ENCODE results near the gene HERC4.

HERC4 gene

GRCh38 chr10:68096913-68097516, 21.9 kb upstream of the HERC4 start:
- ChIA-PET POLR2A (no interaction called here), CTCF (interaction anchor here (1.1 kb wide), 1 partner anchor 59 kb away, joined by 3 read pairs; no protein-coding TSS in a partner anchor)
- peak; percentile 35 for DNase-seq (ENCODE audit: extremely low spot score)
- TF ChIP-seq L3MBTL2 (conservative IDR thresholded peaks at IDR 0.05): no peak
- TF ChIP-seq FOXM1 (IDR thresholded peaks at IDR 0.05; ENCODE audit: borderline replicate concordance): no peak
- TF ChIP-seq FOXA1 (IDR thresholded peaks at IDR 0.05): no peak
- TF ChIP-seq CTBP1 (IDR thresholded peaks at IDR 0.05; ENCODE audit: borderline replicate concordance): no peak
- TF ChIP-seq LEF1 (IDR thresholded peaks at IDR 0.05; ENCODE audit: borderline replicate concordance): no peak
- no peak for TF ChIP-seq ELF4 (IDR thresholded peaks at IDR 0.05)
- no peak for TF ChIP-seq PKNOX1 (IDR thresholded peaks at IDR 0.05)

- TF ChIP-seq L3MBTL2 (conservative IDR thresholded peaks at IDR 0.05) (no peak), CTBP1 (IDR thresholded peaks at IDR 0.05; ENCODE audit: borderline replicate concordance) (no peak), BHLHE40 (IDR thresholded peaks at IDR 0.05; ENCODE audit: borderline replicate concordance) (no peak), LEF1 (IDR thresholded peaks at IDR 0.05; ENCODE audit: borderline replicate concordance) (no peak), ARNT (IDR thresholded peaks at IDR 0.05) (no peak), HDGF (IDR thresholded peaks at IDR 0.05; ENCODE audit: borderline replicate concordance) (no peak), ZNF384 (IDR thresholded peaks at IDR 0.05) (no peak), SP1 (IDR thresholded peaks at IDR 0.05) (no peak), TARDBP (IDR thresholded peaks at IDR 0.05) (no peak), PKNOX1 (IDR thresholded peaks at IDR 0.05) (no peak), FOXM1 (IDR thresholded peaks at IDR 0.05; ENCODE audit: borderline replicate concordance) (no peak), FOXA1 (IDR thresholded peaks at IDR 0.05) (no peak), ELF4 (IDR thresholded peaks at IDR 0.05) (no peak), SUZ12 (IDR thresholded peaks at IDR 0.05) (no peak)
- ChIA-PET POLR2A (no interaction called here), CTCF (no interaction called here)
- no peak for DNase-seq (ENCODE audit: extremely low spot score)
Measured at GRCh38 chr10:68095153-68095552, 20.1 kb upstream of the HERC4 start.

GRCh38 chr10:68092512-68092911, 17.4 kb upstream of the HERC4 start:
- no peak for DNase-seq (ENCODE audit: extremely low spot score)
- TF ChIP-seq FOXK2 (IDR thresholded peaks at IDR 0.05): no peak
- TF ChIP-seq FOXA1 (IDR thresholded peaks at IDR 0.05): no peak
- ChIA-PET CTCF (no interaction called here), POLR2A (no interaction called here)

- no peak for DNase-seq (ENCODE audit: extremely low spot score)
- no peak for TF ChIP-seq SUZ12 (IDR thresholded peaks at IDR 0.05)
- no peak for TF ChIP-seq FOXK2 (IDR thresholded peaks at IDR 0.05)
- TF ChIP-seq ARNT (IDR thresholded peaks at IDR 0.05): no peak
- no peak for TF ChIP-seq BHLHE40 (IDR thresholded peaks at IDR 0.05; ENCODE audit: borderline replicate concordance)
- TF ChIP-seq HDGF (IDR thresholded peaks at IDR 0.05; ENCODE audit: borderline replicate concordance): no peak
- TF ChIP-seq PKNOX1 (IDR thresholded peaks at IDR 0.05): no peak
- TF ChIP-seq TARDBP (IDR thresholded peaks at IDR 0.05): no peak
- no peak for TF ChIP-seq ZNF384 (IDR thresholded peaks at IDR 0.05)
- TF ChIP-seq NFRKB (IDR thresholded peaks at IDR 0.05): no peak
- TF ChIP-seq ELF4 (IDR thresholded peaks at IDR 0.05): no peak
- no peak for TF ChIP-seq SP1 (IDR thresholded peaks at IDR 0.05)
- no peak for TF ChIP-seq LEF1 (IDR thresholded peaks at IDR 0.05; ENCODE audit: borderline replicate concordance)
- ChIA-PET CTCF (interaction anchor here (0.7 kb wide), 1 partner anchor 1168 kb away, joined by 3 read pairs; no protein-coding TSS in a partner anchor), POLR2A (no interaction called here)
Measured at GRCh38 chr10:68090586-68090985, 15.5 kb upstream of the HERC4 start.

GRCh38 chr10:68088740-68089139, 13.7 kb upstream of the HERC4 start:
- POLR2A ChIA-PET: no interaction called here
- DNase-seq (ENCODE audit: extremely low spot score): no peak
- CTCF ChIA-PET: interaction anchor here (0.7 kb wide), 1 partner anchor 68 kb away, joined by 3 read pairs; no protein-coding TSS in a partner anchor
- TF ChIP-seq ZNF384 (IDR thresholded peaks at IDR 0.05): no peak
- TF ChIP-seq BHLHE40 (IDR thresholded peaks at IDR 0.05; ENCODE audit: borderline replicate concordance): no peak
- TF ChIP-seq TARDBP (IDR thresholded peaks at IDR 0.05): no peak
- TF ChIP-seq ELF4 (IDR thresholded peaks at IDR 0.05): no peak
- no peak for TF ChIP-seq FOXM1 (IDR thresholded peaks at IDR 0.05; ENCODE audit: borderline replicate concordance)
- TF ChIP-seq FOXK2 (IDR thresholded peaks at IDR 0.05): no peak

- ChIA-PET CTCF (interaction anchor here (0.7 kb wide), 1 partner anchor 69 kb away, joined by 3 read pairs; no protein-coding TSS in a partner anchor), POLR2A (no interaction called here)
- TF ChIP-seq TARDBP (IDR thresholded peaks at IDR 0.05) (no peak), LEF1 (IDR thresholded peaks at IDR 0.05; ENCODE audit: borderline replicate concordance) (no peak), PKNOX1 (IDR thresholded peaks at IDR 0.05) (no peak), ARNT (IDR thresholded peaks at IDR 0.05) (no peak), ELF4 (IDR thresholded peaks at IDR 0.05) (no peak), FOXM1 (IDR thresholded peaks at IDR 0.05; ENCODE audit: borderline replicate concordance) (no peak), L3MBTL2 (conservative IDR thresholded peaks at IDR 0.05) (no peak), FOXK2 (IDR thresholded peaks at IDR 0.05) (no peak), NFRKB (IDR thresholded peaks at IDR 0.05) (no peak), SP1 (IDR thresholded peaks at IDR 0.05) (no peak), SUZ12 (IDR thresholded peaks at IDR 0.05) (no peak), HDGF (IDR thresholded peaks at IDR 0.05; ENCODE audit: borderline replicate concordance) (no peak), BHLHE40 (IDR thresholded peaks at IDR 0.05; ENCODE audit: borderline replicate concordance) (no peak), FOXA1 (IDR thresholded peaks at IDR 0.05) (no peak), CTBP1 (IDR thresholded peaks at IDR 0.05; ENCODE audit: borderline replicate concordance) (no peak)
- no peak for DNase-seq (ENCODE audit: extremely low spot score)
Measured at GRCh38 chr10:68087685-68088401, 12.8 kb upstream of the HERC4 start.

Data from HEK293T (cell line).